AG09309 (cell line): ENCODE measurements around the gene JUP.

Experiments used
- DNase-seq: peaks from one replicate; pipeline ENCODE4 v3.0.0-alpha.2; 2010; ENCODE audit warnings: low read depth
- H3K4me3 ChIP-seq: 2 replicates; pipeline ENCODE4 v1.5.1; 2011; ENCODE audit warnings: mild to moderate bottlenecking, low read depth, low read length, moderate library complexity; ENCODE audit not compliant: control insufficient read depth
- CTCF ChIP-seq: IDR thresholded peaks from 2 replicates; pipeline ENCODE4 v1.5.1; 2011; ENCODE audit warnings: mild to moderate bottlenecking, low read depth, low read length, inconsistent platforms; ENCODE audit not compliant: insufficient read depth, control insufficient read depth; ENCODE audit errors: missing control alignments

JUP gene

DNA sequence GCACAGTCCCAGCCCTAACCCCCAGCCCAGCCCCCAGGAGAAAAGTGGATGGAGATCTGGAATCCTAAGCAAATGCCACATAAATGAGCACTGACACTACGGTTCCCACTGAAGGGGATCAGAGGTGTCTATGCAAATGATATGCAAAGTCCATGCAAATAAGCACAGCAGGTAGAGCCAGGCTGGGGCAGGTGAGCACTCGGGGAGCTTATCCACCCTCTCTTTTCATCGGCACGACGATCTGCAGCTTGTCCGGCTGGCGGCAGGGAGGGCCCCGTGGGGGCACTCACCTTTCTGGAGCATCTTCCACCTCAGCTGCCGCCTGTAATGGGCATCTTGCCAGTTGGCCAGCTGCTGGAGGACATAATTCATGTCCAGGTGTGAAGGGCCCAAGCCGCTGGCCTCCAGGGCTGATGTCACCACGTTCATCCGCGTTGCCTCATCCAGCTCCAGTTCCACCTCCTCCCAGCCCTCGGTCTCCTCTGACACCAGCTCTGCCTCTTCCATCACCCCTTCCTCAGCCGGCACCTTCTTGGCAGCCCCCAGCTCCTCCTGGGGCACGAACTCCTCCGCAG is 61.9 kb downstream of the JUP start:
- no peak for TF ChIP-seq CTCF
- no peak overlapping the region for H3K4me3 ChIP-seq
- DNase-seq: no peak

GRCh38 chr17:41723801-41724475 is 62.6 kb downstream of the JUP start:
- no peak for DNase-seq
- no peak for TF ChIP-seq CTCF
- H3K4me3 ChIP-seq: no peak overlapping the region

GRCh38 chr17:41722231-41722630 is 64.3 kb downstream of the JUP start:
- no peak for DNase-seq
- no peak for TF ChIP-seq CTCF

DNA sequence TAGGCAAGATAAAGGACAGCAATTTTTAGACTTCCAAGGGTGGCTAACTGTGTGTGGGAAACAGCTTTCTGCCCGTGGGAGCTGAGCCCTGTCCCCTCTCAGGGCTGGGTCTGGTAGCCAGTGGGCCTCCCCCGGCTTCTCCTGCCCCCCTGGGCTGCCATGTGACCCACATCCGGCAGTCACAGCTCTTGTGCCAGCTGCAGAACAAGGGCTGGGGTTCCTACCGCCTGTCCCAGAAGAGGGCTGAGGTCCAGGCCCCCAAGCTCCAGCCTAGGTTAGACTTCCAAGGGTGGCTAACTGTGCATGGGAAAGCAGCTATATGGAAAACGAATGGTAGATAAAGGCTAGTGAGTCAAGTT is 68.2 kb downstream of the JUP start:
- no peak for TF ChIP-seq CTCF
- H3K4me3 ChIP-seq: no peak overlapping the region
- no peak for DNase-seq

More at GRCh38 chr17:41722231-41722630, 64.3 kb downstream of the JUP start:
- H3K4me3 ChIP-seq: no peak overlapping the region

- no peak for DNase-seq
- no peak overlapping the region for H3K4me3 ChIP-seq
- TF ChIP-seq CTCF: no peak
Measured at GRCh38 chr17:41717408-41718286, 68.9 kb downstream of the JUP start.

- DNase-seq: no peak
- H3K4me3 ChIP-seq: no peak within 1 kb of the TSS
- TF ChIP-seq CTCF: no peak
Measured at GRCh38 chr17:41711669-41712400, 74.7 kb downstream of the JUP start, which contains the start of gene GAST. Gene GAST, plus strand, starts transcription at chr17:41712331. Its CDS starts 3,106 bp downstream, at chr17:41715437.
